CD8-positive, alpha-beta memory T cell (primary cell): Measurements from ENCODE around the gene HSH2D. TPM values are rescaled to one million over a fixed set of nuclear protein-coding genes. Genes with fewer than 3 reads are reported as not detected.
A peak's percentile ranks its signal among the peaks of the same experiment; 100 is the strongest.

Experiments
- CTCF ChIA-PET: fragments of 350-600 bp; sonication (Branson Sonifier 250); formaldehyde crosslinking; loops from one replicate; lab custom pipeline; 2021; ENCODE audit warnings: antibody characterized with exemption; lab: Charles Lee
- POLR2A ChIA-PET: fragments of 350-600 bp; sonication (Branson Sonifier 250); formaldehyde crosslinking; loops from one replicate; lab custom pipeline; 2021; ENCODE audit warnings: antibody characterized with exemption; lab: Charles Lee
- DNase-seq, 5 donors: peaks; one replicate each; pipeline versions ENCODE4 v3.0.0 to v3.0.0-alpha.2; 2020 to 2022; ENCODE audit warnings: mixed read lengths in 1 of 5
- H3K27ac ChIP-seq: one replicate; pipeline ENCODE4 v1.7.0; 2013; ENCODE audit warnings: low read depth, mild to moderate bottlenecking, low read length, moderate library complexity
- H3K27me3 ChIP-seq: 2 replicates; pipeline ENCODE4 v1.7.0; 2013; ENCODE audit warnings: low read length, mild to moderate bottlenecking; ENCODE audit not compliant: insufficient read depth, poor library complexity, severe bottlenecking
- H3K36me3 ChIP-seq: 2 replicates; pipeline ENCODE4 v1.7.0; 2013; ENCODE audit warnings: mild to moderate bottlenecking, low read length, moderate library complexity; ENCODE audit not compliant: insufficient read depth
- H3K4me1 ChIP-seq: 2 replicates; pipeline ENCODE4 v1.7.0; 2013; ENCODE audit warnings: mild to moderate bottlenecking, low read length, moderate library complexity; ENCODE audit not compliant: insufficient read depth
- H3K4me3 ChIP-seq: 2 replicates; pipeline ENCODE4 v1.7.0; 2013; ENCODE audit warnings: mild to moderate bottlenecking, low read length
- H3K9me3 ChIP-seq: 2 replicates; pipeline ENCODE4 v1.7.0; 2013; ENCODE audit warnings: mild to moderate bottlenecking, low read length
- H3K27ac Mint-ChIP-seq, 8 donors: one replicate each; pipeline ENCODE4 v1.8.0; 2020 to 2021; ENCODE audit warnings: mixed read lengths in 8 of 8, mild to moderate bottlenecking in 6 of 8, inconsistent platforms in 3 of 8, moderate library complexity in 3 of 8
- H3K27me3 Mint-ChIP-seq, 2 donors: one replicate each; pipeline ENCODE4 v1.8.0; 2020 to 2021; ENCODE audit warnings: mixed read lengths in 2 of 2, mild to moderate bottlenecking in 1 of 2, moderate library complexity in 1 of 2
- H3K36me3 Mint-ChIP-seq, 3 donors: one replicate each; pipeline ENCODE4 v1.8.0; 2020 to 2021; ENCODE audit warnings: mixed read lengths in 3 of 3, inconsistent platforms in 1 of 3, mild to moderate bottlenecking in 1 of 3
- H3K4me1 Mint-ChIP-seq, 3 donors: one replicate each; pipeline ENCODE4 v1.8.0; 2020 to 2021; ENCODE audit warnings: mixed read lengths in 3 of 3, inconsistent platforms in 1 of 3, mild to moderate bottlenecking in 1 of 3
- H3K4me3 Mint-ChIP-seq, 7 donors: one replicate each; pipeline ENCODE4 v1.8.0; 2020 to 2021; ENCODE audit warnings: mixed read lengths in 7 of 7, mild to moderate bottlenecking in 6 of 7, moderate library complexity in 4 of 7, inconsistent platforms in 2 of 7
- H3K9me3 Mint-ChIP-seq, 5 donors: one replicate each; pipeline ENCODE4 v1.8.0; 2020 to 2022; ENCODE audit warnings: mixed read lengths in 5 of 5, mild to moderate bottlenecking in 3 of 5, moderate library complexity in 2 of 5, inconsistent platforms in 1 of 5
- polyA plus RNA-seq: library from polyadenylated mRNA; unstranded; fragments of 300-500 nt; fragmentation: Illumina TruSeq; gene quantifications from one replicate; pipeline ENCODE4 v1.2.3, GENCODE V29; 2021
- total RNA-seq, 2 experiments: library from RNA; stranded (reverse); gene quantifications; one replicate each; pipeline ENCODE4 v1.2.3, GENCODE V29; 2021

Gene HSH2D
- total RNA-seq, result 1 to 10 TPM; 8.6 to 9.3 TPM
- polyA plus RNA-seq, result 12.8 TPM

- H3K27me3 ChIP-seq, result no peaks in the 10 kb centered on the region
- H3K36me3 ChIP-seq, result peaks cover 2% of the 10 kb centered on the region
- peak within 1 kb of the TSS; percentile 82 to 98 (median 96) for H3K27ac Mint-ChIP-seq
- H3K36me3 Mint-ChIP-seq, result peaks cover 0 to 8% (median 2%) of the 10 kb centered on the region in 3 donors
- CTCF ChIA-PET, result interaction anchor here (0.7 to 1.5 kb wide), 8 partner anchors 13 to 228 kb away, joined by 3 to 10 read pairs (median 3); partner anchors contain the start of gene TPM4
- no peaks in the 10 kb centered on the region for H3K9me3 ChIP-seq
- H3K4me3 Mint-ChIP-seq, result peak within 1 kb of the TSS; percentile 90 to 97 (median 93)
- peak within 1 kb of the TSS; percentile 78 for H3K27ac ChIP-seq
- peaks cover 44 to 59% (median 54%) of the 10 kb centered on the region in 3 donors for H3K4me1 Mint-ChIP-seq
- H3K4me1 ChIP-seq, result peaks cover 28% of the 10 kb centered on the region
- H3K9me3 Mint-ChIP-seq, result no peaks in the 10 kb centered on the region
- POLR2A ChIA-PET, result interaction anchor here (0.6 to 2.0 kb wide), 7 partner anchors 12 to 228 kb away, joined by 3 to 9 read pairs (median 3); no protein-coding TSS in a partner anchor
- peak; percentile 63 to 86 (median 74) for DNase-seq
- no peaks in the 10 kb centered on the region for H3K27me3 Mint-ChIP-seq
- H3K4me3 ChIP-seq, result peak within 1 kb of the TSS; percentile 90
Measured at GRCh38 chr19:16143399-16144215, at the start of gene HSH2D. Gene HSH2D, plus strand, starts transcription at chr19:16143685. Its CDS starts 5,066 bp downstream, at chr19:16148751.

- H3K27me3 Mint-ChIP-seq, result no peaks in the 10 kb centered on the region
- no peaks in the 10 kb centered on the region for H3K9me3 Mint-ChIP-seq
- peaks cover 14 to 19% (median 16%) of the 10 kb centered on the region in 3 donors for H3K4me1 Mint-ChIP-seq
- H3K36me3 Mint-ChIP-seq, result peaks cover 6 to 89% (median 23%) of the 10 kb centered on the region in 3 donors
- no peak for DNase-seq
- H3K36me3 ChIP-seq, result peaks cover 63% of the 10 kb centered on the region
- no peaks in the 10 kb centered on the region for H3K27me3 ChIP-seq
- no peak overlapping the region for H3K4me3 Mint-ChIP-seq
- H3K27ac Mint-ChIP-seq, result peak overlapping the region in 6 of 8 donors; percentile 21 to 87 (median 66)
- ChIA-PET CTCF (interaction anchor here (1.0 to 1.8 kb wide), 3 partner anchors 12 to 24 kb away, joined by 4 to 6 read pairs (median 4); no protein-coding TSS in a partner anchor), POLR2A (interaction anchor here (0.6 to 1.6 kb wide), 3 partner anchors 8 to 24 kb away, joined by 3 to 4 read pairs (median 4); no protein-coding TSS in a partner anchor)
- no peaks in the 10 kb centered on the region for H3K9me3 ChIP-seq
- peaks cover 12% of the 10 kb centered on the region for H3K4me1 ChIP-seq
- no peak overlapping the region for H3K27ac ChIP-seq
- H3K4me3 ChIP-seq, result no peak overlapping the region
Measured at GRCh38 chr19:16094360-16095070, 49.0 kb upstream of the HSH2D start.

- ChIA-PET POLR2A (interaction anchor here (0.6 to 1.6 kb wide), 3 partner anchors 8 to 24 kb away, joined by 3 to 4 read pairs (median 4); no protein-coding TSS in a partner anchor), CTCF (interaction anchor here (1.0 to 2.0 kb wide), 4 partner anchors 11 to 54 kb away, joined by 4 to 7 read pairs (median 5); no protein-coding TSS in a partner anchor)
- Histone ChIP-seq H3K9me3 (no peaks in the 10 kb centered on the region), H3K27ac (no peak overlapping the region), H3K36me3 (peaks cover 64% of the 10 kb centered on the region), H3K27me3 (no peaks in the 10 kb centered on the region), H3K4me1 (peaks cover 12% of the 10 kb centered on the region), H3K4me3 (no peak overlapping the region)
- H3K4me3 Mint-ChIP-seq, result no peak overlapping the region
- peak in 1 of 5 donors; percentile 62 for DNase-seq
- H3K27ac Mint-ChIP-seq, result peak overlapping the region; percentile 21 to 87 (median 70)
- H3K4me1 Mint-ChIP-seq, result peaks cover 14 to 19% (median 18%) of the 10 kb centered on the region in 3 donors
- no peaks in the 10 kb centered on the region for H3K27me3 Mint-ChIP-seq
- H3K36me3 Mint-ChIP-seq, result peaks cover 6 to 89% (median 28%) of the 10 kb centered on the region in 3 donors
- no peaks in the 10 kb centered on the region for H3K9me3 Mint-ChIP-seq
Measured at GRCh38 chr19:16095071-16095571, 48.4 kb upstream of the HSH2D start.

- no peak overlapping the region for H3K27ac ChIP-seq
- peaks cover 14 to 19% (median 18%) of the 10 kb centered on the region in 3 donors for H3K4me1 Mint-ChIP-seq
- no peak for DNase-seq
- H3K9me3 ChIP-seq, result no peaks in the 10 kb centered on the region
- no peak overlapping the region for H3K4me3 ChIP-seq
- no peak overlapping the region for H3K4me3 Mint-ChIP-seq
- H3K36me3 Mint-ChIP-seq, result peaks cover 6 to 90% (median 30%) of the 10 kb centered on the region in 3 donors
- ChIA-PET CTCF (interaction anchor here (1.0 to 3.5 kb wide), 6 partner anchors 10 to 86 kb away, joined by 3 to 12 read pairs (median 4); partner anchors contain the start of gene TPM4), POLR2A (interaction anchor here (0.6 to 0.8 kb wide), 3 partner anchors 11 to 89 kb away, joined by 3 to 10 read pairs (median 4); partner anchors contain the start of gene FAM32A)
- H3K27ac Mint-ChIP-seq, result peak overlapping the region in 2 of 8 donors; percentile 15 to 20
- H3K27me3 ChIP-seq, result no peaks in the 10 kb centered on the region
- H3K36me3 ChIP-seq, result peaks cover 63% of the 10 kb centered on the region
- H3K4me1 ChIP-seq, result peaks cover 12% of the 10 kb centered on the region
- no peaks in the 10 kb centered on the region for H3K27me3 Mint-ChIP-seq
- H3K9me3 Mint-ChIP-seq, result no peaks in the 10 kb centered on the region
Measured at GRCh38 chr19:16096280-16096855, 47.1 kb upstream of the HSH2D start.

GRCh38 chr19:16098416-16098768 lies 45.1 kb upstream of the HSH2D start:
- Mint-ChIP-seq H3K27me3 (no peaks in the 10 kb centered on the region), H3K27ac (peak overlapping the region in 4 of 8 donors; percentile 18 to 58 (median 40)), H3K36me3 (peaks cover 6 to 89% (median 28%) of the 10 kb centered on the region in 3 donors), H3K4me1 (peaks cover 14 to 19% (median 17%) of the 10 kb centered on the region in 3 donors), H3K4me3 (no peak overlapping the region), H3K9me3 (no peaks in the 10 kb centered on the region)
- H3K9me3 ChIP-seq, result no peaks in the 10 kb centered on the region
- no peak overlapping the region for H3K27ac ChIP-seq
- no peak overlapping the region for H3K4me3 ChIP-seq
- DNase-seq, result no peak
- peaks cover 55% of the 10 kb centered on the region for H3K36me3 ChIP-seq
- peaks cover 12% of the 10 kb centered on the region for H3K4me1 ChIP-seq
- no peaks in the 10 kb centered on the region for H3K27me3 ChIP-seq
- ChIA-PET POLR2A (no interaction called here), CTCF (interaction anchor here (1.5 to 3.5 kb wide), 3 partner anchors 12 to 14 kb away, joined by 4 to 15 read pairs (median 12); partner anchors contain the start of gene RAB8A)

- ChIA-PET POLR2A (no interaction called here), CTCF (interaction anchor here (1.5 to 3.5 kb wide), 3 partner anchors 12 to 15 kb away, joined by 4 to 15 read pairs (median 12); partner anchors contain the start of gene RAB8A)
- Mint-ChIP-seq H3K9me3 (no peaks in the 10 kb centered on the region), H3K4me3 (no peak overlapping the region), H3K4me1 (peaks cover 14 to 19% (median 14%) of the 10 kb centered on the region in 3 donors), H3K27me3 (no peaks in the 10 kb centered on the region), H3K36me3 (peaks cover 6 to 88% (median 26%) of the 10 kb centered on the region in 3 donors), H3K27ac (peak overlapping the region in 1 of 8 donors; percentile 32)
- Histone ChIP-seq H3K27me3 (no peaks in the 10 kb centered on the region), H3K4me1 (peaks cover 12% of the 10 kb centered on the region), H3K4me3 (no peak overlapping the region), H3K36me3 (peaks cover 51% of the 10 kb centered on the region), H3K9me3 (no peaks in the 10 kb centered on the region), H3K27ac (no peak overlapping the region)
- no peak for DNase-seq
Measured at GRCh38 chr19:16098821-16099220, 44.7 kb upstream of the HSH2D start.
